SK-N-MC (cell line): ENCODE results near the gene LIMS4.
"Not testable (repeated sequence)": the region's sequence is repeated elsewhere in the genome, so short reads cannot be mapped to it uniquely, and the experiment has no call there.

Source experiments
- EZH2 ChIP-seq: fragments of 200-600 bp; sonication (generic); IDR thresholded peaks from one replicate; pipeline ENCODE4 v1.6.1; 2017; ENCODE audit warnings: antibody characterized with exemption
- POLR2AphosphoS5 ChIP-seq: IDR thresholded peaks from 2 replicates; pipeline ENCODE4 v1.6.1; 2012; ENCODE audit warnings: mild to moderate bottlenecking, low read depth, low read length, borderline replicate concordance

DNA sequence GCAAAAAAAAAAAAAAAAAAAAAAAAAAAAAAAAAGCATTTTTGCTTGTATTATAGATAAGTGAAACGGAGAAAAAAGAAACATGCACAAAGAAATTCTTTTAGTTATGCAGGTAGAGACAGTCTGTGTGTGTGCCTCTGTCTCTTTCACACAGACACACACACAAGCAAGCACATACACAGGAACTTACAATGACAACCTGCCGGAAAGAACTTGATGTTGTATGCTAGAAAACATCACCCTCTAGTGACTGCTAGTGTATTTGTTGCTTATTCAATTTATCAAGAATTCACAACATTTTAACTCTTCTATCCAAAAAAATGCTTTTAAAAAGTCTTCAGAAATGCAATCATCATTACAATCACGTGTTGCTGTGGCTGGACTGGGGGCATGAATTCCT, 8.6 kb upstream of the LIMS4 start:
- TF ChIP-seq EZH2, POLR2AphosphoS5: not testable (repeated sequence)
